ENCODE data around the gene C3orf20.

DNA sequence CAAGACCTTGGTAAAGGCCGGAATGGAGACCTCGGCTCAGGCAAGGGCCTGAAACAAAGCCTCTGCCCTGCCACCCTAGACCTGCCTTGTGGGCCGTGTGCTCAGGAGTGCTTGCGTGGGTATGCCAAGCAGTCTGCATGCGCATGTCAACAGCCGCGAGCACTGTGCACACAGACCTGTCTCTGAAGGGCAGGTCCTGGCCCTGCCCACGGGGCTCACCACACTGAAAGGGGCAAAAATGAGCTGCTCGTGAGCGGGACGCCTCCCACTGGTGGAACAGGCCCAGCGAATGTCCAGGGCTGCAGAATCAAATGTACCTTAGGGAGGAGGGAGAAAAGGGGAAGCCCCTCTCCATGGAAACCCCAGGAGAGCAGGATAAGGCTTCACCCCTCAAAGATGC, 99.5 kb downstream of the C3orf20 start:
- no peak for TF ChIP-seq POLR2A (IDR thresholded peaks at IDR 0.05)
- TF ChIP-seq, protein P1, sequence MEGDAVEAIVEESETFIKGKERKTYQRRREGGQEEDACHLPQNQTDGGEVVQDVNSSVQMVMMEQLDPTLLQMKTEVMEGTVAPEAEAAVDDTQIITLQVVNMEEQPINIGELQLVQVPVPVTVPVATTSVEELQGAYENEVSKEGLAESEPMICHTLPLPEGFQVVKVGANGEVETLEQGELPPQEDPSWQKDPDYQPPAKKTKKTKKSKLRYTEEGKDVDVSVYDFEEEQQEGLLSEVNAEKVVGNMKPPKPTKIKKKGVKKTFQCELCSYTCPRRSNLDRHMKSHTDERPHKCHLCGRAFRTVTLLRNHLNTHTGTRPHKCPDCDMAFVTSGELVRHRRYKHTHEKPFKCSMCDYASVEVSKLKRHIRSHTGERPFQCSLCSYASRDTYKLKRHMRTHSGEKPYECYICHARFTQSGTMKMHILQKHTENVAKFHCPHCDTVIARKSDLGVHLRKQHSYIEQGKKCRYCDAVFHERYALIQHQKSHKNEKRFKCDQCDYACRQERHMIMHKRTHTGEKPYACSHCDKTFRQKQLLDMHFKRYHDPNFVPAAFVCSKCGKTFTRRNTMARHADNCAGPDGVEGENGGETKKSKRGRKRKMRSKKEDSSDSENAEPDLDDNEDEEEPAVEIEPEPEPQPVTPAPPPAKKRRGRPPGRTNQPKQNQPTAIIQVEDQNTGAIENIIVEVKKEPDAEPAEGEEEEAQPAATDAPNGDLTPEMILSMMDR (IDR thresholded peaks at IDR 0.05) = no peak

Measured in heart left ventricle (tissue), 13 donors.